DMS79 treated with DMSO at 0.1 percent for 48 hours (cell line): Measurements from ENCODE around the gene KRTAP1-1.
"Not testable (repeated sequence)": the region's sequence is repeated elsewhere in the genome, so short reads cannot be mapped to it uniquely, and the experiment has no call there.

Source experiments
- DNase-seq: peaks from one replicate; lab custom pipeline; 2025; lab: John Stamatoyannopoulos, UW

Gene KRTAP1-1

GRCh38 chr17:41040783-41041571 lies at the start of gene KRTAP1-1:
Gene KRTAP1-1 (minus strand): TSS chr17:41041450. CDS start chr17:41041397, 53 bp downstream.
- not testable (repeated sequence) for DNase-seq

GRCh38 chr17:41088760-41089352 lies 47.6 kb upstream of the KRTAP1-1 start:
- DNase-seq: not testable (repeated sequence)

GRCh38 chr17:41084100-41084856 lies 43.0 kb upstream of the KRTAP1-1 start, which contains the start of gene KRTAP4-7:
Gene KRTAP4-7 (plus strand): TSS chr17:41084150. CDS start chr17:41084207, 57 bp downstream.
- not testable (repeated sequence) for DNase-seq

- DNase-seq: not testable (repeated sequence)
Observed at GRCh38 chr17:41083427-41083826, 42.2 kb upstream of the KRTAP1-1 start.

GRCh38 chr17:41082626-41083025 lies 41.4 kb upstream of the KRTAP1-1 start:
- no peak for DNase-seq

- DNase-seq: no peak
Observed at GRCh38 chr17:41076788-41077187, 35.5 kb upstream of the KRTAP1-1 start.

GRCh38 chr17:41073676-41074075 lies 32.4 kb upstream of the KRTAP1-1 start:
- DNase-seq: peak; percentile 4

GRCh38 chr17:41071606-41072360 lies 30.5 kb upstream of the KRTAP1-1 start:
- DNase-seq: no peak

- DNase-seq: no peak
Observed at GRCh38 chr17:41069031-41069430, 27.8 kb upstream of the KRTAP1-1 start.

GRCh38 chr17:41067281-41067680 lies 26.0 kb upstream of the KRTAP1-1 start:
- DNase-seq: no peak

- DNase-seq: no peak
Observed at GRCh38 chr17:41065829-41066624, 24.8 kb upstream of the KRTAP1-1 start, which contains the start of gene KRTAP2-4. Gene KRTAP2-4 (minus strand): TSS chr17:41065879. CDS start chr17:41065845, 34 bp downstream.

GRCh38 chr17:41065016-41065689 lies 23.9 kb upstream of the KRTAP1-1 start:
- DNase-seq: not testable (repeated sequence)

GRCh38 chr17:41064301-41064700 lies 23.1 kb upstream of the KRTAP1-1 start:
- peak; percentile 30 for DNase-seq

GRCh38 chr17:41063449-41063848 lies 22.2 kb upstream of the KRTAP1-1 start:
- no peak for DNase-seq

GRCh38 chr17:41061964-41062363 lies 20.7 kb upstream of the KRTAP1-1 start:
- no peak for DNase-seq

- no peak for DNase-seq
Observed at GRCh38 chr17:41060052-41060604, 18.9 kb upstream of the KRTAP1-1 start, which contains the start of gene KRTAP2-3. Gene KRTAP2-3 (minus strand): TSS chr17:41060114. CDS start chr17:41060050, 64 bp downstream.

GRCh38 chr17:41059276-41060051 lies 18.2 kb upstream of the KRTAP1-1 start:
- not testable (repeated sequence) for DNase-seq

GRCh38 chr17:41058741-41059140 lies 17.5 kb upstream of the KRTAP1-1 start:
- no peak for DNase-seq

GRCh38 chr17:41057547-41057946 lies 16.3 kb upstream of the KRTAP1-1 start:
- DNase-seq: no peak
